ENCODE data around the gene PAIP2. TPM values are rescaled to one million over a fixed set of nuclear protein-coding genes. Genes with fewer than 3 reads are reported as not detected.

PAIP2 gene
- total RNA-seq, 4 donors from 2014 or later = 84.3 to 124 (median 87.2) TPM

DNA sequence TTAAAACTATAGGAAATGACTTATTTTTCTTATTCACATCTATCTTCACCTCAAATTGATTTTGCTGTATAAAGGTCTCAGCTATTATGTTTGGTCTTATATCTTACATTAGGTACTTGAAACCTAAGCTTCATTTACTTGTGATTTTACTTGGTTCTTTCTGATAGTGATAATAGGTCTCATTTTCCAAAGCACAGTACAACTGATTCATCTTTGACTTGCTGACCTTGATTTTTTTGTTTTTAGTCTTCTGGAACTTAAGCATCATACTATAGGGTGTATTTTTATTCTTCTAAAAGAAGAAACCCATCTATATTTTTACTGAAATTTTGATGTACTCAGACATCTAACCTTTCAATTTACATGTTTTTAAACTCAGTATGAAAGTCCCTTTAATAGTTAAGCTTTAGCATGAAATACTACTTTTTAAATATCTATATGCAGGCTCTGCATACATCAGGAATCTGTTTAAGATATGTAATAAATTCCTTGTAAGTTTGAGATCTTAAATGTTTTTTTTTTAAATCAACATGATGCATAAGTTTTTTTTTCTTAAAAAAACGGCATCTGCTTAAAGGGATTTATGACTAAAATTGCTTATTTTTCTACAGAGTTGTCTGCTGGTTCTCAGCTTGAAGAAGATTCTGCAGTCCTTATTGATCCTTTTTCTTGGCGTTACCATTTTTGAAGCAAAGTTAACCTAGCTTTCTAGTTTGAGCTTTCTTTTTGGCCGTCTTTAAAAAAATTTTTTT is 34.9 kb upstream of the PAIP2 start:
- TF ChIP-seq, protein P1, sequence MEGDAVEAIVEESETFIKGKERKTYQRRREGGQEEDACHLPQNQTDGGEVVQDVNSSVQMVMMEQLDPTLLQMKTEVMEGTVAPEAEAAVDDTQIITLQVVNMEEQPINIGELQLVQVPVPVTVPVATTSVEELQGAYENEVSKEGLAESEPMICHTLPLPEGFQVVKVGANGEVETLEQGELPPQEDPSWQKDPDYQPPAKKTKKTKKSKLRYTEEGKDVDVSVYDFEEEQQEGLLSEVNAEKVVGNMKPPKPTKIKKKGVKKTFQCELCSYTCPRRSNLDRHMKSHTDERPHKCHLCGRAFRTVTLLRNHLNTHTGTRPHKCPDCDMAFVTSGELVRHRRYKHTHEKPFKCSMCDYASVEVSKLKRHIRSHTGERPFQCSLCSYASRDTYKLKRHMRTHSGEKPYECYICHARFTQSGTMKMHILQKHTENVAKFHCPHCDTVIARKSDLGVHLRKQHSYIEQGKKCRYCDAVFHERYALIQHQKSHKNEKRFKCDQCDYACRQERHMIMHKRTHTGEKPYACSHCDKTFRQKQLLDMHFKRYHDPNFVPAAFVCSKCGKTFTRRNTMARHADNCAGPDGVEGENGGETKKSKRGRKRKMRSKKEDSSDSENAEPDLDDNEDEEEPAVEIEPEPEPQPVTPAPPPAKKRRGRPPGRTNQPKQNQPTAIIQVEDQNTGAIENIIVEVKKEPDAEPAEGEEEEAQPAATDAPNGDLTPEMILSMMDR (IDR thresholded peaks at IDR 0.05; ENCODE audit: low read depth) = no peak

DNA sequence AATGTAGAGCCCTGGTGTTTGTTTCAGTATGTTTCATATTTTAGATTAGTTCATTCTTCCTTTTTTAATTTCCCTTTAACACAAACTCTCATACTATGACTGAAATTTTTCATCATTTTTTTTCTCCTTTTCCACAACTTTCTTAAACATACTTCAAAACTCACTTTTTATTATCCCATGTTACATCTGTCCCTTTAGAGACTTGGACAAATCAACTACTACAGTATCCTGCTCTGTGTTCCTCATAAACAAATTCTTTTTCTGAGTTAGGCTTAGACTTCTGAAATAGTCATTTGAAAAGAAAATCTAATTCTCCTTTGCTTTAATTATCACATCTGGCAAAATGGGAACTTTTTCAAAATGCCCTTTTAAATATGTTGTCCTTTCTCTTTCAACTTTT is 32.9 kb upstream of the PAIP2 start:
- TF ChIP-seq, protein P1 (IDR thresholded peaks at IDR 0.05; ENCODE audit: low read depth) = no peak

DNA sequence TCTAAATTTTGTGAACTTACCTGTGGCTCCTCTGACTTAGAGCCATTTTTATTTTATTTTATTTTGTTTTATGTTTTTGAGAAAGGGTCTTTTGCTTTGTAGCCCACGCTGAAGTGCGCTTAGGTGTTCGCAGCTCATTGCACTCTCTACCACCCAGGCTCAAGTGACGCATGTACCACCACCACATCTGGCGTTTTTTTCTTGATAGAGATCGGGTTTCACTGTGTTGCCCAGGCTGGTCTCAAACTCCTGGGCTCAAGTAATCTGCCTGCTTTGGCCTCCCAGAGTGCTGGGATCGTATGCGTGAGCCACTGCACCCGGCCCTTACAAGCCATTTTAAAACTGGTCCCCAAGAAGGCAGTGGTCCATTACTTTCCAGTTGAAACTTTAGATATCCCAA is 29.6 kb upstream of the PAIP2 start:
- TF ChIP-seq, protein P1 (IDR thresholded peaks at IDR 0.05; ENCODE audit: low read depth) = no peak

DNA sequence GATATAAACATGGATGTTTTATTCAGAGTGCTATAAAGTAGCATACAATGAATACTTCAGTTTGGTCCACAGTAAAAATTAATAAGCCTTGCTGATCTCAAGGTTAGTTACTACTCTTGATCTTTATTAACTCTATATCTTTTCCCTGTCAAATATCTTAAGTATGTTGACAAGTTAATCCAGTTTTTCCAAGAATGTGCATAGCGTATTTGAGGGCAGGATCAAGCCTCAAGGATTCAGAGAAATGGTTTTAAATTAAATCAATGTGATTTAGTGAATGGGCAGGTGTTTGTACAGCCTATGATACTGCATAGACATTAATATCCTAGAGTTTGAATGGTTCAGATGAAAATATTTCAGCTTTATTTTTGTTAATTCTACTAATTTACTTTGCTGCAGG is 27.4 kb upstream of the PAIP2 start:
- TF ChIP-seq, protein P1 (IDR thresholded peaks at IDR 0.05; ENCODE audit: low read depth) = no peak

DNA sequence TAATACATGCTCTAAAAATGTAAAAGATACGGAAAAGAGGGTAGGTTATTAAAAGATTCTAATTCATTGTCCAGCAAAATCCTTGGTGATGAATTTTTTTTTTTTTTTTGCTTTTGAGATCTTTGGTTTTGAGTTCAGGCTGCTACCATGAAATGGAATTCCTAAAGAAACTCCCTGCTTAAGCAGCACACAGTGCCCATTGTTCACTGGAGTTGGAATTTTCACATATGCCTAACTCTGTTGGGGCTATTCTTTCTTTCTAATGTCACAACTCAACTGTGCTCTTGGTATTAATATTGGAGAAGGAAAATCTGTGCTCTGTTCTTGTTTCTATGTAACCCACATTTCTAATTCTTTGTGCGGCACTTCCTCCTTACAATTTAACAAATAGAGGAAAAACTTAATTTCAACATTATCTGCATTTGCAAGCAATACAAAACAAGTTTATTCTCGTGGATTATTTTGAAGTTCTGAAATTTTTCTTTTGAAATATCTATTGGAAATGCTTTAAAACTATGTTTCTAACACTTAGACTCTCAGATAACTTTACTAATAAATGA is 26.5 kb upstream of the PAIP2 start:
- TF ChIP-seq, protein P1 (IDR thresholded peaks at IDR 0.05; ENCODE audit: low read depth) = no peak

DNA sequence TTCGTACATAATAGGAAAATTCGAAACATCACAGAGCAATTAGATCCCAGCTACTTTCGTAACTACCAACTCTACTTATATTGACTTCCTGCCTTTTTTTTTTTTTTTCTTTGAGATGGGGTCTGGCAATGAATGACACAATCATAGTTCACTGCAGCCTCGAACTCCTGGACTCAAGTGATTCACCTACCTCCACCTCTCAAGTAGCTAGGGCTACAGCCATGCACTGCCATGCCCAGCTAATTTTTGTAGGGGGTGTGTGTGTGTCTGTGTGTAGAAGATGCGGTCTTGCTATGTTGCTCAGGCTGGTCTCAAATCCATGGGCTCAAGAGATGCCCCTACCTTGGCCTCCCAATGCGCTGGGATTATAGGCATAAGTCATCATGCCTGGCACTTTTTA is 5.8 kb upstream of the PAIP2 start:
- TF ChIP-seq, protein P1 (IDR thresholded peaks at IDR 0.05; ENCODE audit: low read depth) = no peak

DNA sequence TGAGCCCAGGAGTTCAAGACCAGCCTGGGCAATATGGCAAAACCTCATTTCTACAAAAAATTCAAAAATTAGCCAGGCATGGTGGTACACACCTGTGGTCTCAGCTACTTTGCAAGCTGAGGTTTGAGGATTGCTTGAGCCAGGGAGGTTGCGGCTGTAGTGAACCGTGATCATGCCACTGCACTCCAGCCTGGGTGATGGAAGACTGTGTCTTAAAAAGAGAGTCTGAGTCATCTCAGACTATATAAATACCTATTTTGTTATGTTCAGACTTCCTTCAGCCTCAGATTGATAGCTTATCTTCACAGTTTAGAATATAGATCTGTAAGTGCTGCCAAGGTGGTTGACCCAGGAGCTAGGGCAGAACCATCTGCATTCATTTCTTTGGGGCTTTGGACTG is 1.6 kb upstream of the PAIP2 start:
- TF ChIP-seq, protein P1 (IDR thresholded peaks at IDR 0.05; ENCODE audit: low read depth) = no peak

Measured in subcutaneous adipose tissue (tissue), 4 donors.